ENCODE results near the gene PHKB. TPM values are rescaled to one million over a fixed set of nuclear protein-coding genes. Genes with fewer than 3 reads are reported as not detected.

PHKB gene
- total and polyA plus RNA-seq, 4 experiments from 2014 or later: 29.4 to 56.4 (median 41.6) TPM

DNA sequence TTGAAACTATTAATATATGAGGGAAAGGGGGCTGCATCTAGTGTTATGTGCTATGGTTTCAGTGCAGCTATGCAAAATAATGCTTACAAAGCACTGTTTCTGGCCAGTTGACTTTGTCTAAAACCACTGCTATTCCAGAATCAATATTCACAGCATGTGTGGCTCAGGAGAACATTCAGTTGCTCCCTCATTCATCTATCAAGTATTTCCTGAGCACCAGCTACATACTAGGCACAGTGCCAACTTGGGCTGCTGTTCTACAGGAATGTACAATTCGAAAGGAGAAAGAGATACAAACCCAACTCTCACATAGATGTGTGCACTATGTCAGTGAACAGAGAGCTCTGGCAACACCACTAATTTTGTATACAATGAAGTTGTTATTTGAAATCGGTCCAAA, 183.0 kb downstream of the PHKB start:
- no peak overlapping the region for H3K27ac ChIP-seq (ENCODE audit: low read depth, low read length)
- intact Hi-C loops (cut with micrococcal nuclease): no loop called here
- Mint-ChIP-seq H3K27me3 (no peaks in the 10 kb centered on the region), H3K9me3 (peaks cover 0 to 3% (median 0%) of the 10 kb centered on the region in 8 donors), H3K4me1 (peaks cover 3 to 14% (median 7%) of the 10 kb centered on the region in 4 donors), H3K27ac (no peak overlapping the region), H3K4me3 (no peak overlapping the region), H3K36me3 (peaks cover 49 to 57% of the 10 kb centered on the region in 2 donors)
- peaks cover 12% of the 10 kb centered on the region for H3K36me3 ChIP-seq (ENCODE audit: insufficient read depth, low read length)
- no peak overlapping the region for H3K4me3 ChIP-seq (ENCODE audit: low read length in 2 of 2)
- CTCF ChIA-PET (ENCODE audit: partially characterized antibody): no interaction called here
- H3K9me3 ChIP-seq (ENCODE audit: control insufficient read depth in 1 of 2, low read length in 2 of 2): no peaks in the 10 kb centered on the region
- H3K27me3 ChIP-seq (ENCODE audit: insufficient read depth, low read length): no peaks in the 10 kb centered on the region
- no peaks in the 10 kb centered on the region for H3K4me1 ChIP-seq (ENCODE audit: insufficient read depth, low read length)
- no peak for DNase-seq
- POLR2A ChIA-PET (ENCODE audit: partially characterized antibody): no interaction called here

DNA sequence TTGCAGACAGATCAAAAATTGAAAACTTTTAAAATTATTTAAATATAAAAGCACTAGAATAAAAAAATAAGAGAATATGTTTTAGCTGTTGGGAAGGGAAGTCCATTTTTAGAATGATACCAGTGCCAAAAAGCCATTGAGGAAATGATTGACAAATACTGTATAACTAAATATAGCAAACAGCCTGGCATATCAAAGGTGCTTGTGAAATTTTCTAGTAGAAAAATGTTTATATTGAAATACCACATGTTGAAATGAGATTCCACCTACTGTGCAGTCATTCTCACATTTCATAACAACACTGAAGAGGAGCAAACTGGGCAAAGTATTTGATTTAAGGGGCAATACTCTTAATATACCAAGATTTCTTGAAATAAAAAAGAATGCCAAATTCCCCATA, 183.5 kb downstream of the PHKB start:
- Histone ChIP-seq H3K27ac (ENCODE audit: low read depth, low read length) (no peak overlapping the region), H3K9me3 (ENCODE audit: control insufficient read depth in 1 of 2, low read length in 2 of 2) (no peaks in the 10 kb centered on the region), H3K36me3 (ENCODE audit: insufficient read depth, low read length) (peaks cover 17% of the 10 kb centered on the region), H3K27me3 (ENCODE audit: insufficient read depth, low read length) (no peaks in the 10 kb centered on the region), H3K4me1 (ENCODE audit: insufficient read depth, low read length) (no peaks in the 10 kb centered on the region), H3K4me3 (ENCODE audit: low read length in 2 of 2) (no peak overlapping the region)
- no peaks in the 10 kb centered on the region for H3K27me3 Mint-ChIP-seq
- H3K27ac Mint-ChIP-seq: no peak overlapping the region
- H3K4me1 Mint-ChIP-seq: peaks cover 3 to 14% (median 7%) of the 10 kb centered on the region in 4 donors
- peaks cover 48 to 54% of the 10 kb centered on the region in 2 donors for H3K36me3 Mint-ChIP-seq
- H3K9me3 Mint-ChIP-seq: peaks cover 0 to 3% (median 0%) of the 10 kb centered on the region in 8 donors
- no peak overlapping the region for H3K4me3 Mint-ChIP-seq
- intact Hi-C loops (cut with micrococcal nuclease): no loop called here
- CTCF ChIA-PET (ENCODE audit: partially characterized antibody): no interaction called here
- no peak for DNase-seq
- POLR2A ChIA-PET (ENCODE audit: partially characterized antibody): no interaction called here

DNA sequence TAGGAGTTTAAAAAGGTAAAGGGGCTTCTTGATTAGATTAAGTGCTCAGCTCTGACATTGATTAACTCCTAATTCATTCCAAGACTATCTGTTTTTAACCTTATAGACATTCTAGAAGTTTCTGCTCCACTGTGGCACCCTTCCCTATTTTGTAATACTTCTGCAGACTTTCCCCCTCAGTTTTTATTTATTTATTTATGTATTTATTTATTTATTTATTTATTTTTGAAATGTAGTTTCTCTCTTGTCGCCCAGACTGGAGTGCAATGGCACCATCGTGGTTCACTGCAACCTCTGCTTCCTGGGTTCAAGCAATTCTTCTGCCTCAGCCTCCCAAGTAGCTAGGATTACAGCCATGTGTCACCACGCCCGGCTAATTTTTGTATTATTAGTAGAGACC, 185.8 kb downstream of the PHKB start:
- H3K4me3 ChIP-seq (ENCODE audit: low read length in 2 of 2): no peak overlapping the region
- H3K4me1 ChIP-seq (ENCODE audit: insufficient read depth, low read length): no peaks in the 10 kb centered on the region
- ChIA-PET POLR2A (ENCODE audit: partially characterized antibody) (no interaction called here), CTCF (ENCODE audit: partially characterized antibody) (interaction anchor here (0.9 kb wide), 1 partner anchor 185 kb away, joined by 3 read pairs; the partner anchor contains the start of gene PHKB)
- Mint-ChIP-seq H3K4me1 (peaks cover 3 to 14% (median 7%) of the 10 kb centered on the region in 4 donors), H3K4me3 (no peak overlapping the region), H3K9me3 (peaks cover 0 to 3% (median 0%) of the 10 kb centered on the region in 8 donors), H3K36me3 (peaks cover 58 to 61% of the 10 kb centered on the region in 2 donors), H3K27ac (no peak overlapping the region), H3K27me3 (no peaks in the 10 kb centered on the region)
- no peak for DNase-seq
- intact Hi-C loops (cut with micrococcal nuclease): no loop called here
- H3K9me3 ChIP-seq (ENCODE audit: control insufficient read depth in 1 of 2, low read length in 2 of 2): no peaks in the 10 kb centered on the region
- no peaks in the 10 kb centered on the region for H3K27me3 ChIP-seq (ENCODE audit: insufficient read depth, low read length)
- H3K27ac ChIP-seq (ENCODE audit: low read depth, low read length): no peak overlapping the region
- peaks cover 17% of the 10 kb centered on the region for H3K36me3 ChIP-seq (ENCODE audit: insufficient read depth, low read length)

DNA sequence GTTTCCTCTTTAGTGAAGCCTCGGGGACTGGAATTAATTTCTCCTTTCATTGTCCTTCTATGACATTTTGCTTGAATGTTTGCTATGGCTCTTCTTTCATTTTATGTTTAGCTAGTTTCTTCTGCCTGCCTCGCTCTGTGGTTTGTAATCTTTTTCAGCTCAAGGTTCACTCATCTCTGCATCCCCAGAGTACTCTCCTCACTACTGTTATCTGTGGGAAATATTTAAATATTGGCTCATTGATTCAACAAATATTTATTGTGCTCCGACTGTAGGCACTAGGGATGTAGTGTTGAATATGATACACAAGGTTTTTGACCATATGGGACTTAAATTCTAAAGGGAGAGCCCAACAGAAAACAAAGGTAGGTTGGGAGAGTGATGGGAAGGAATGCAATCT, 195.9 kb downstream of the PHKB start:
- ChIA-PET CTCF (ENCODE audit: partially characterized antibody) (no interaction called here), POLR2A (ENCODE audit: partially characterized antibody) (no interaction called here)
- Mint-ChIP-seq H3K4me3 (no peak overlapping the region), H3K9me3 (peaks cover 0 to 2% (median 0%) of the 10 kb centered on the region in 8 donors), H3K27me3 (no peaks in the 10 kb centered on the region), H3K36me3 (peaks cover 59 to 67% of the 10 kb centered on the region in 2 donors), H3K4me1 (no peaks in the 10 kb centered on the region), H3K27ac (peak overlapping the region in 1 of 7 donors; percentile 2)
- no peak overlapping the region for H3K4me3 ChIP-seq (ENCODE audit: low read length in 2 of 2)
- H3K36me3 ChIP-seq (ENCODE audit: insufficient read depth, low read length): peaks cover 21% of the 10 kb centered on the region
- H3K4me1 ChIP-seq (ENCODE audit: insufficient read depth, low read length): no peaks in the 10 kb centered on the region
- H3K27me3 ChIP-seq (ENCODE audit: insufficient read depth, low read length): no peaks in the 10 kb centered on the region
- no peak overlapping the region for H3K27ac ChIP-seq (ENCODE audit: low read depth, low read length)
- DNase-seq: no peak
- intact Hi-C loops (cut with micrococcal nuclease): no loop called here
- H3K9me3 ChIP-seq (ENCODE audit: control insufficient read depth in 1 of 2, low read length in 2 of 2): no peaks in the 10 kb centered on the region

DNA sequence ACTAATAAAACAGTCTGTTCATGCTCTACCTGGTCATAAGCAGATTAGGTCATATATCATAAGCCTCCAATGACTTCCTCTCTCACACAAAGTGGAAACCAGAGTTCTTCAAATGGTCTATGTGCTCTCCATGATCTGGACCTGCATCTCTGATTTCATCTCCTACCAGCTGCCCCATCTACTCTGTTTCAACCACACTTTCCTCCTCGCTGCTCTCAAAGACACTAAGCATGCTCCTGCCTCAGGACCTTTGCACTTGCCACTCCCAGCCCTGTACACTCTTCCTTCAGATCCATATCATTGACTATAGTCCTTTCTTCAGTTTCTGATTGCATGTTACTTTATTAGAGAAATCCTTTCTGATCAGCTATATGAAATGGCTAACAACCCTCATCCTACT, 196.8 kb downstream of the PHKB start:
- no peaks in the 10 kb centered on the region for H3K9me3 ChIP-seq (ENCODE audit: control insufficient read depth in 1 of 2, low read length in 2 of 2)
- POLR2A ChIA-PET (ENCODE audit: partially characterized antibody): no interaction called here
- intact Hi-C loops (cut with micrococcal nuclease): no loop called here
- no peaks in the 10 kb centered on the region for H3K4me1 ChIP-seq (ENCODE audit: insufficient read depth, low read length)
- no peak overlapping the region for H3K27ac ChIP-seq (ENCODE audit: low read depth, low read length)
- Mint-ChIP-seq H3K36me3 (peaks cover 52 to 62% of the 10 kb centered on the region in 2 donors), H3K4me1 (no peaks in the 10 kb centered on the region), H3K27ac (no peak overlapping the region), H3K9me3 (peaks cover 0 to 2% (median 0%) of the 10 kb centered on the region in 8 donors), H3K4me3 (peak overlapping the region in 1 of 8 donors; percentile 5), H3K27me3 (no peaks in the 10 kb centered on the region)
- no peak for DNase-seq
- H3K27me3 ChIP-seq (ENCODE audit: insufficient read depth, low read length): no peaks in the 10 kb centered on the region
- H3K4me3 ChIP-seq (ENCODE audit: low read length in 2 of 2): no peak overlapping the region
- peaks cover 21% of the 10 kb centered on the region for H3K36me3 ChIP-seq (ENCODE audit: insufficient read depth, low read length)
- CTCF ChIA-PET (ENCODE audit: partially characterized antibody): no interaction called here

DNA sequence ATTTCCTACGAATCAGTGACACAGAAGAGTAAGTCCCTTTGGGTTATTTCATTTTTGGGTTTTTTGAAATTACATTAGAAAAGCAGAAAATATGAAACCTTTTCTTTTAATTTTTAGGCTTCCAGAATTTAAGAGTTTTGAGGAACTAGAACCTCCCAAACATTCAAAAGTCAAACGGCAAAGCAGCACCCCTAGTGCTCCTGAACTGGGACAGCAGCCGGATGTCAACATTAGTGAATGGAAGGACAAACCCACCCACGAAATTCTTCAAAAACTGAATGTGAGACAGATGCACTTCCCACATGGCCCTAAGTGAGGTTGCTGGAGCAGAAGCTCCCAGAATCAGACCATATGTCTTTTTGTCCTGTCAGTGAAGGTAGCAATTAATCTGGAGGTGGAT, 199.4 kb downstream of the PHKB start:
- Histone ChIP-seq H3K27ac (ENCODE audit: low read depth, low read length) (no peak overlapping the region), H3K4me3 (ENCODE audit: low read length in 2 of 2) (no peak overlapping the region), H3K36me3 (ENCODE audit: insufficient read depth, low read length) (peaks cover 17% of the 10 kb centered on the region), H3K27me3 (ENCODE audit: insufficient read depth, low read length) (no peaks in the 10 kb centered on the region), H3K9me3 (ENCODE audit: control insufficient read depth in 1 of 2, low read length in 2 of 2) (no peaks in the 10 kb centered on the region), H3K4me1 (ENCODE audit: insufficient read depth, low read length) (no peaks in the 10 kb centered on the region)
- POLR2A ChIA-PET (ENCODE audit: partially characterized antibody): no interaction called here
- CTCF ChIA-PET (ENCODE audit: partially characterized antibody): no interaction called here
- H3K4me1 Mint-ChIP-seq: no peaks in the 10 kb centered on the region
- DNase-seq: no peak
- H3K27ac Mint-ChIP-seq: no peak overlapping the region
- H3K36me3 Mint-ChIP-seq: peaks cover 56 to 69% of the 10 kb centered on the region in 2 donors
- intact Hi-C loops (cut with micrococcal nuclease): no loop called here
- peaks cover 0 to 2% (median 0%) of the 10 kb centered on the region in 8 donors for H3K9me3 Mint-ChIP-seq
- H3K27me3 Mint-ChIP-seq: no peaks in the 10 kb centered on the region
- no peak overlapping the region for H3K4me3 Mint-ChIP-seq

DNA sequence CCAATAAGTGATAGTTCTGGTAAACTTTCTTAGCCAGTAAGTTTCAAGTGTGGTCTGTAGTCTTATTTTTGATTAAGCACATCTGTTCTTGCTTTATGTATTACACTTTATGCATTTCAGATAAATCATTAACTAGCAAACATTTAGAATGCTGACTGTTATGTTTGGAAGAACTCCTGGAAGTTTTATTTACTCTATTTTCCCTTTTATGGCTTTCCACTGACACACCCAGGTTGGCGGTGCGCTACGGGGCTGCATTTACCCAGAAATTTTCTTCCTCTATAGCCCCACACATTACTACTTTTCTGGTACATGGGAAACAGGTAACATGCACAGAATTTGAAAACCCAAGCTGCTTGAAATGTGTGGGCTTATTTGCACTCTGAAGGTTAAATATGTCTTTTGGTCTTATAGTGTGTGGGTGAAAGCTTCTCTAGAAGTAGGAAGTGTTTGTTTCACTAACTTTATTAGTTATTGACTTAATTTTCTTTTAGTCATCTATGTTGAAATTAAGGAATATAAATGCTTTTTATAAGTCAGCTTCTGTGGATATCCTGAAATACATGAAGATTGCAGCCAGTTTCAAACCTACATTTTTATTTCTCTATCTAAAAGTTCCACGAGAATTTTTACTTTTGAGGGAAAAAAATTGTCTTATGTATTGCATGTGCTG, 203.7 kb downstream of the PHKB start:
- H3K27ac ChIP-seq (ENCODE audit: low read depth, low read length): no peak overlapping the region
- no peak for DNase-seq
- H3K4me1 ChIP-seq (ENCODE audit: insufficient read depth, low read length): no peaks in the 10 kb centered on the region
- Mint-ChIP-seq H3K27me3 (no peaks in the 10 kb centered on the region), H3K9me3 (no peaks in the 10 kb centered on the region), H3K4me3 (no peak overlapping the region), H3K27ac (no peak overlapping the region), H3K4me1 (peaks cover 0 to 1% (median 0%) of the 10 kb centered on the region in 4 donors), H3K36me3 (peaks cover 61 to 67% of the 10 kb centered on the region in 2 donors)
- peaks cover 17% of the 10 kb centered on the region for H3K36me3 ChIP-seq (ENCODE audit: insufficient read depth, low read length)
- H3K9me3 ChIP-seq (ENCODE audit: control insufficient read depth in 1 of 2, low read length in 2 of 2): no peaks in the 10 kb centered on the region
- POLR2A ChIA-PET (ENCODE audit: partially characterized antibody): no interaction called here
- CTCF ChIA-PET (ENCODE audit: partially characterized antibody): no interaction called here
- intact Hi-C loops (cut with micrococcal nuclease): no loop called here
- no peak overlapping the region for H3K4me3 ChIP-seq (ENCODE audit: low read length in 2 of 2)
- H3K27me3 ChIP-seq (ENCODE audit: insufficient read depth, low read length): no peaks in the 10 kb centered on the region
